HL-60 (cell line): ENCODE results near the gene P2RY13.

Source experiments
- CTCF ChIP-seq: IDR thresholded peaks from one replicate; pipeline ENCODE4 v1.5.1; 2011; ENCODE audit warnings: low read length, control low read depth, inconsistent platforms; ENCODE audit not compliant: insufficient read depth
- GABPA ChIP-seq: IDR thresholded peaks from 2 replicates; pipeline ENCODE4 v1.6.1; 2012; ENCODE audit warnings: low read depth
- POLR2AphosphoS5 ChIP-seq: IDR thresholded peaks from 2 replicates; pipeline ENCODE4 v1.6.1; 2012; ENCODE audit warnings: low read depth
- REST ChIP-seq: IDR thresholded peaks from 2 replicates; pipeline ENCODE4 v1.6.1; 2012; ENCODE audit warnings: low read depth; ENCODE audit not compliant: insufficient replicate concordance

GRCh38 chr3:151371526-151371925 lies 42.2 kb upstream of the P2RY13 start:
- TF ChIP-seq CTCF (no peak), POLR2AphosphoS5 (no peak), GABPA (no peak), REST (no peak)
